ENCODE results near the gene MPHOSPH10. TPM values are rescaled to one million over a fixed set of nuclear protein-coding genes. Genes with fewer than 3 reads are reported as not detected.
A peak's percentile ranks its signal among the peaks of the same experiment; 100 is the strongest.
"Not testable (repeated sequence)": the region's sequence is repeated elsewhere in the genome, so short reads cannot be mapped to it uniquely, and the experiment has no call there.

The MPHOSPH10 gene
- 68.9 TPM for polyA plus RNA-seq (2013, experiment 1 of 2)
- polyA plus RNA-seq (2013, experiment 2 of 2) = 69.7 TPM

GRCh38 chr2:71130152-71130904 is at the start of gene MPHOSPH10, which contains the start of gene MCEE:
TSS of gene MPHOSPH10 (plus strand) at chr2:71130634. CDS start at chr2:71130666, 32 bp downstream.
TSS of gene MCEE (minus strand) at chr2:71130229. CDS start at chr2:71130219, 10 bp downstream.
- peaks cover 24% of the 10 kb centered on the region for H3K79me2 ChIP-seq (ENCODE audit: control insufficient read depth, insufficient read depth, low read length)
- no peak within 1 kb of the TSS for H4K8ac ChIP-seq (ENCODE audit: low read depth, low read length)
- peak within 1 kb of the TSS; percentile 86 for H3K4me3 ChIP-seq (ENCODE audit: low read length)
- no peak within 1 kb of the TSS for H2BK15ac ChIP-seq (replicated peaks; ENCODE audit: low read depth)
- no peaks in the 10 kb centered on the region for H3K36me3 ChIP-seq (ENCODE audit: control insufficient read depth, insufficient read depth, low read length)
- no peaks in the 10 kb centered on the region for H3K27me3 ChIP-seq (ENCODE audit: insufficient read depth, low read length, poor library complexity)
- no peak within 1 kb of the TSS for H2BK120ac ChIP-seq (ENCODE audit: low read depth, low read length)
- H3K56ac ChIP-seq (ENCODE audit: low read length) = peak within 1 kb of the TSS; percentile 96
- H3K4me1 ChIP-seq (ENCODE audit: control insufficient read depth, low read depth, low read length) = peaks cover 2% of the 10 kb centered on the region
- peak within 1 kb of the TSS; percentile 69 for H2BK5ac ChIP-seq (ENCODE audit: low read length)
- DNase-seq = peak; percentile 96
- no peak within 1 kb of the TSS for H3K4ac ChIP-seq (ENCODE audit: low read depth, low read length)
- peak within 1 kb of the TSS; percentile 96 for H3K9ac ChIP-seq (ENCODE audit: low read length)
- WGBS (ENCODE audit: extremely low coverage, insufficient coverage, low lambda C conversion rate) = no CpG with 5 or more reads among the region's 67 CpGs
- H3K79me1 ChIP-seq (ENCODE audit: low read length) = peaks cover 4% of the 10 kb centered on the region
- no peak within 1 kb of the TSS for H3K23ac ChIP-seq (ENCODE audit: low read length)
- peak within 1 kb of the TSS; percentile 29 for H3K18ac ChIP-seq (ENCODE audit: low read length)
- H4K5ac ChIP-seq (ENCODE audit: low read length) = peak within 1 kb of the TSS; percentile 1
- H2AK5ac ChIP-seq (ENCODE audit: low read length) = no peak within 1 kb of the TSS
- peak within 1 kb of the TSS; percentile 42 for H3K27ac ChIP-seq (ENCODE audit: low read depth, low read length)
- H3K4me2 ChIP-seq (ENCODE audit: low read length) = peak within 1 kb of the TSS; percentile 85

- Histone ChIP-seq H3K4me2 (ENCODE audit: low read length) (no peak overlapping the region), H3K56ac (ENCODE audit: low read length) (no peak overlapping the region), H3K18ac (ENCODE audit: low read length) (no peak overlapping the region), H2BK5ac (ENCODE audit: low read length) (no peak overlapping the region), H3K36me3 (ENCODE audit: control insufficient read depth, insufficient read depth, low read length) (peaks cover 4% of the 10 kb centered on the region), H3K79me2 (ENCODE audit: control insufficient read depth, insufficient read depth, low read length) (no peaks in the 10 kb centered on the region), H2BK15ac (replicated peaks; ENCODE audit: low read depth) (no peak overlapping the region), H3K79me1 (ENCODE audit: low read length) (no peaks in the 10 kb centered on the region), H3K27ac (ENCODE audit: low read depth, low read length) (no peak overlapping the region), H3K9ac (ENCODE audit: low read length) (no peak overlapping the region), H2BK120ac (ENCODE audit: low read depth, low read length) (no peak overlapping the region), H3K4me1 (ENCODE audit: control insufficient read depth, low read depth, low read length) (peaks cover 5% of the 10 kb centered on the region), H3K4ac (ENCODE audit: low read depth, low read length) (no peak overlapping the region), H3K27me3 (ENCODE audit: insufficient read depth, low read length, poor library complexity) (no peaks in the 10 kb centered on the region), H4K5ac (ENCODE audit: low read length) (no peak overlapping the region), H3K4me3 (ENCODE audit: low read length) (no peak overlapping the region), H2AK5ac (ENCODE audit: low read length) (no peak overlapping the region), H4K8ac (ENCODE audit: low read depth, low read length) (no peak overlapping the region), H3K23ac (ENCODE audit: low read length) (no peak overlapping the region)
- WGBS (ENCODE audit: extremely low coverage, insufficient coverage, low lambda C conversion rate) = no CpG with 5 or more reads among the region's 5 CpGs
- no peak for DNase-seq
Measured at GRCh38 chr2:71082402-71083252, 47.8 kb upstream of the MPHOSPH10 start.

GRCh38 chr2:71083297-71083696 is 47.1 kb upstream of the MPHOSPH10 start:
- H3K4me2 ChIP-seq (ENCODE audit: low read length); H3K79me1 ChIP-seq (ENCODE audit: low read length); DNase-seq; H4K5ac ChIP-seq (ENCODE audit: low read length); H3K9ac ChIP-seq (ENCODE audit: low read length); H3K27me3 ChIP-seq (ENCODE audit: insufficient read depth, low read length, poor library complexity); H3K4ac ChIP-seq (ENCODE audit: low read depth, low read length); H3K18ac ChIP-seq (ENCODE audit: low read length); H2AK5ac ChIP-seq (ENCODE audit: low read length); H3K4me1 ChIP-seq (ENCODE audit: control insufficient read depth, low read depth, low read length); H3K4me3 ChIP-seq (ENCODE audit: low read length); H2BK5ac ChIP-seq (ENCODE audit: low read length); H3K79me2 ChIP-seq (ENCODE audit: control insufficient read depth, insufficient read depth, low read length); H3K56ac ChIP-seq (ENCODE audit: low read length); H3K36me3 ChIP-seq (ENCODE audit: control insufficient read depth, insufficient read depth, low read length); H2BK15ac ChIP-seq (replicated peaks; ENCODE audit: low read depth); H3K23ac ChIP-seq (ENCODE audit: low read length); H2BK120ac ChIP-seq (ENCODE audit: low read depth, low read length); H4K8ac ChIP-seq (ENCODE audit: low read depth, low read length); H3K27ac ChIP-seq (ENCODE audit: low read depth, low read length): not testable (repeated sequence)
- WGBS (ENCODE audit: extremely low coverage, insufficient coverage, low lambda C conversion rate) = no CpG with 5 or more reads among the region's 3 CpGs

GRCh38 chr2:71083752-71084312 is 46.6 kb upstream of the MPHOSPH10 start:
- WGBS (ENCODE audit: extremely low coverage, insufficient coverage, low lambda C conversion rate) = no CpG with 5 or more reads among the region's 13 CpGs
- H2AK5ac ChIP-seq (ENCODE audit: low read length); H2BK5ac ChIP-seq (ENCODE audit: low read length); H3K4me1 ChIP-seq (ENCODE audit: control insufficient read depth, low read depth, low read length); H3K79me1 ChIP-seq (ENCODE audit: low read length); H3K18ac ChIP-seq (ENCODE audit: low read length); H3K27me3 ChIP-seq (ENCODE audit: insufficient read depth, low read length, poor library complexity); DNase-seq; H3K9ac ChIP-seq (ENCODE audit: low read length); H2BK15ac ChIP-seq (replicated peaks; ENCODE audit: low read depth); H3K4ac ChIP-seq (ENCODE audit: low read depth, low read length); H3K23ac ChIP-seq (ENCODE audit: low read length); H3K27ac ChIP-seq (ENCODE audit: low read depth, low read length); H3K4me2 ChIP-seq (ENCODE audit: low read length); H4K5ac ChIP-seq (ENCODE audit: low read length); H3K4me3 ChIP-seq (ENCODE audit: low read length); H2BK120ac ChIP-seq (ENCODE audit: low read depth, low read length); H3K79me2 ChIP-seq (ENCODE audit: control insufficient read depth, insufficient read depth, low read length); H4K8ac ChIP-seq (ENCODE audit: low read depth, low read length); H3K36me3 ChIP-seq (ENCODE audit: control insufficient read depth, insufficient read depth, low read length); H3K56ac ChIP-seq (ENCODE audit: low read length): not testable (repeated sequence)

- H3K4me1 ChIP-seq (ENCODE audit: control insufficient read depth, low read depth, low read length); H3K4me3 ChIP-seq (ENCODE audit: low read length); H3K36me3 ChIP-seq (ENCODE audit: control insufficient read depth, insufficient read depth, low read length); H3K23ac ChIP-seq (ENCODE audit: low read length); H3K4me2 ChIP-seq (ENCODE audit: low read length); H3K79me1 ChIP-seq (ENCODE audit: low read length); H2AK5ac ChIP-seq (ENCODE audit: low read length); H2BK5ac ChIP-seq (ENCODE audit: low read length); H2BK15ac ChIP-seq (replicated peaks; ENCODE audit: low read depth); H3K18ac ChIP-seq (ENCODE audit: low read length); H4K8ac ChIP-seq (ENCODE audit: low read depth, low read length); H3K27me3 ChIP-seq (ENCODE audit: insufficient read depth, low read length, poor library complexity); H3K79me2 ChIP-seq (ENCODE audit: control insufficient read depth, insufficient read depth, low read length); H2BK120ac ChIP-seq (ENCODE audit: low read depth, low read length); H3K9ac ChIP-seq (ENCODE audit: low read length); H3K27ac ChIP-seq (ENCODE audit: low read depth, low read length); H4K5ac ChIP-seq (ENCODE audit: low read length): not testable (repeated sequence)
- peak overlapping the region; percentile 16 for H3K4ac ChIP-seq (ENCODE audit: low read depth, low read length)
- WGBS (ENCODE audit: extremely low coverage, insufficient coverage, low lambda C conversion rate) = no CpG with 5 or more reads among the region's 9 CpGs
- H3K56ac ChIP-seq (ENCODE audit: low read length) = peak overlapping the region; percentile 42
- peak; percentile 43 for DNase-seq
Measured at GRCh38 chr2:71085325-71086003, 45.0 kb upstream of the MPHOSPH10 start.

All from mesendoderm (in vitro differentiated cells).